CD14-positive monocyte (primary cell): ENCODE data around the gene TCP1. TPM values are rescaled to one million over a fixed set of nuclear protein-coding genes. Genes with fewer than 3 reads are reported as not detected.

ENCODE experiments used
- DNase-seq, 3 donors: peaks; one replicate each; pipeline ENCODE4 v3.0.0-alpha.2; 2011 to 2022
- H2AFZ ChIP-seq: 2 replicates; pipeline ENCODE4 v1.6.0; 2012; ENCODE audit warnings: mild to moderate bottlenecking, low read depth, low read length, inconsistent platforms; ENCODE audit not compliant: insufficient read depth, poor library complexity, severe bottlenecking
- H3K27ac ChIP-seq, 2 donors: 1 replicate in 1 of 2; 2 replicates in 1 of 2; pipeline ENCODE4 v1.5.1; 2012 to 2013; ENCODE audit warnings: low read length in 2 of 2, control low read depth in 1 of 2, inconsistent platforms in 1 of 2, low read depth in 1 of 2, mild to moderate bottlenecking in 1 of 2
- H3K27me3 ChIP-seq, 2 donors: one replicate each; pipeline versions ENCODE4 v1.6.0 to v1.6.1; 2011 to 2013; ENCODE audit warnings: low read length in 2 of 2; ENCODE audit not compliant: control insufficient read depth in 2 of 2, insufficient read depth in 2 of 2
- H3K36me3 ChIP-seq, 2 donors: replicated peaks in 1 of 2; 1 replicate in 1 of 2; 2 replicates in 1 of 2; pipeline versions ENCODE4 v1.5.1 to v1.6.1; 2012 to 2013; ENCODE audit warnings: low read length in 2 of 2, control low read depth in 1 of 2, inconsistent platforms in 1 of 2, mild to moderate bottlenecking in 1 of 2; ENCODE audit not compliant: insufficient read depth in 2 of 2, control insufficient read depth in 1 of 2
- H3K4me1 ChIP-seq, 2 donors: 1 replicate in 1 of 2; 2 replicates in 1 of 2; pipeline versions ENCODE4 v1.5.1 to v1.6.1; 2012 to 2013; ENCODE audit warnings: low read length in 2 of 2, control low read depth in 1 of 2, inconsistent platforms in 1 of 2, mild to moderate bottlenecking in 1 of 2, moderate library complexity in 1 of 2; ENCODE audit not compliant: insufficient read depth in 2 of 2, control insufficient read depth in 1 of 2
- H3K4me2 ChIP-seq: replicated peaks from 2 replicates; pipeline ENCODE3; 2012; ENCODE audit warnings: low read length, moderate library complexity, mild to moderate bottlenecking; ENCODE audit not compliant: poor library complexity, severe bottlenecking; ENCODE audit errors: extremely low read depth
- H3K4me3 ChIP-seq, 3 experiments: fragments of 200-600 bp in 1 of 3; sonication (generic) in 1 of 3; replicated peaks in 1 of 3; 1 replicate in 2 of 3; 2 replicates in 1 of 3; pipeline ENCODE4 v1.5.1; 2011 to 2013; ENCODE audit warnings: low read length in 3 of 3, mild to moderate bottlenecking in 3 of 3, control low read depth in 2 of 3, low read depth in 2 of 3, inconsistent platforms in 1 of 3, moderate library complexity in 1 of 3
- H3K79me2 ChIP-seq: 2 replicates; pipeline ENCODE4 v1.6.0; 2012; ENCODE audit warnings: mild to moderate bottlenecking, control low read depth, inconsistent platforms, low read length, moderate library complexity; ENCODE audit not compliant: insufficient read depth
- H3K9ac ChIP-seq: 2 replicates; pipeline ENCODE4 v1.6.0; 2017; ENCODE audit warnings: low read length, mild to moderate bottlenecking; ENCODE audit not compliant: insufficient read depth, poor library complexity, severe bottlenecking
- H3K9me3 ChIP-seq, 2 donors: replicated peaks in 1 of 2; 1 replicate in 1 of 2; 2 replicates in 1 of 2; pipeline versions ENCODE4 v1.5.1 to v1.6.1; 2012 to 2013; ENCODE audit warnings: low read length in 2 of 2, control low read depth in 1 of 2; ENCODE audit not compliant: control insufficient read depth in 1 of 2, insufficient read depth in 1 of 2
- H4K20me1 ChIP-seq: 2 replicates; pipeline ENCODE4 v1.6.0; 2012; ENCODE audit warnings: mild to moderate bottlenecking, low read length, control low read depth, moderate library complexity; ENCODE audit not compliant: insufficient read depth
- H3K27ac Mint-ChIP-seq, 7 donors: one replicate each; pipeline ENCODE4 v1.8.0; 2020; ENCODE audit warnings: mild to moderate bottlenecking in 7 of 7, mixed read lengths in 7 of 7, moderate library complexity in 6 of 7, inconsistent platforms in 2 of 7
- H3K27me3 Mint-ChIP-seq, 3 donors: one replicate each; pipeline ENCODE4 v1.8.0; 2021 to 2022; ENCODE audit warnings: low read depth in 3 of 3, mild to moderate bottlenecking in 3 of 3, mixed read lengths in 3 of 3, moderate library complexity in 3 of 3, inconsistent platforms in 1 of 3
- H3K36me3 Mint-ChIP-seq, 2 donors: one replicate each; pipeline ENCODE4 v1.8.0; 2020; ENCODE audit warnings: mixed read lengths in 2 of 2, inconsistent platforms in 1 of 2, mild to moderate bottlenecking in 1 of 2
- H3K4me1 Mint-ChIP-seq: one replicate; pipeline ENCODE4 v1.8.0; 2020; ENCODE audit warnings: mild to moderate bottlenecking, mixed read lengths
- H3K4me3 Mint-ChIP-seq, 2 donors: one replicate each; pipeline ENCODE4 v1.8.0; 2020; ENCODE audit warnings: mild to moderate bottlenecking in 2 of 2, mixed read lengths in 2 of 2, moderate library complexity in 1 of 2
- H3K9me3 Mint-ChIP-seq, 7 donors: one replicate each; pipeline ENCODE4 v1.8.0; 2020 to 2022; ENCODE audit warnings: mixed read lengths in 7 of 7, mild to moderate bottlenecking in 6 of 7, moderate library complexity in 6 of 7, inconsistent platforms in 2 of 7
- WGBS: methylation state at CpG from one replicate; pipeline ENCODE4 v1.1.5; 2013; ENCODE audit warnings: missing lambda C conversion rate; ENCODE audit not compliant: insufficient coverage; 5-methylcytosine and 5-hydroxymethylcytosine counted together
- intact Hi-C, 2 donors: fragments of 100-400 bp; cut with micrococcal nuclease; formaldehyde crosslinking; loops; one replicate each; pipeline versions ENCODE4 v1.15.0 to v1.15.1; 2023
- polyA plus RNA-seq, 3 donors: library from polyadenylated mRNA; depleted of rRNA in 1 of 3; unstranded in 2 of 3; stranded (reverse) in 1 of 3; fragments of 300-500 nt in 2 of 3; fragments of >200 nt in 1 of 3; fragmentation: Illumina TruSeq in 2 of 3; gene quantifications; 1 replicate in 2 of 3; 2 replicates in 1 of 3; pipeline ENCODE4 v1.2.3, GENCODE V29; 2012 to 2021
- TF ChIP-seq, protein P1 (sequence below): fragments of 200-600 bp; IDR thresholded peaks from one replicate; pipeline ENCODE4 v1.8.0; 2022; ENCODE audit warnings: antibody characterized with exemption, mild to moderate bottlenecking

TCP1 gene
- polyA plus RNA-seq, 3 donors, result 44.5 to 79.5 (median 69.3) TPM

DNA sequence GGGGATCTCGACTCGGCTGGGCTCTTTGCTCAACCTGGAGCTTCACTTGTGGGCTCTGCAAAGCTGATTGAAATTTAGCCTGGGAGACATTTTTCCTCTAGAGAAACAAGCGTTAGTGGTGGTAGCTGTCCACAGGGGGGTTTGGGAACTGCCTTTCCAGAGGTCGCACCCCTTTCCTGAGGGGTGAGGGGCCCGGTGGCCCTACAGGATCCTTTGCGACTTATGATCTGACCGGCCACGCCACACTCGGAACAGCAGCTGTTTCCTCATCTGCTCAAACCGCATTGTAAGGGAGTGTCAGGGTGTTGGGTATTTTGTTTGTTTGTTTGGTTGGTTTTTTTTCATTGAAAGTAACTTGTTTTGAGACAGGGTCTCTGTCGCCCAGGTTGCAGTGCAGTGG lies 31.7 kb upstream of the TCP1 start:
- TF ChIP-seq, protein P1, sequence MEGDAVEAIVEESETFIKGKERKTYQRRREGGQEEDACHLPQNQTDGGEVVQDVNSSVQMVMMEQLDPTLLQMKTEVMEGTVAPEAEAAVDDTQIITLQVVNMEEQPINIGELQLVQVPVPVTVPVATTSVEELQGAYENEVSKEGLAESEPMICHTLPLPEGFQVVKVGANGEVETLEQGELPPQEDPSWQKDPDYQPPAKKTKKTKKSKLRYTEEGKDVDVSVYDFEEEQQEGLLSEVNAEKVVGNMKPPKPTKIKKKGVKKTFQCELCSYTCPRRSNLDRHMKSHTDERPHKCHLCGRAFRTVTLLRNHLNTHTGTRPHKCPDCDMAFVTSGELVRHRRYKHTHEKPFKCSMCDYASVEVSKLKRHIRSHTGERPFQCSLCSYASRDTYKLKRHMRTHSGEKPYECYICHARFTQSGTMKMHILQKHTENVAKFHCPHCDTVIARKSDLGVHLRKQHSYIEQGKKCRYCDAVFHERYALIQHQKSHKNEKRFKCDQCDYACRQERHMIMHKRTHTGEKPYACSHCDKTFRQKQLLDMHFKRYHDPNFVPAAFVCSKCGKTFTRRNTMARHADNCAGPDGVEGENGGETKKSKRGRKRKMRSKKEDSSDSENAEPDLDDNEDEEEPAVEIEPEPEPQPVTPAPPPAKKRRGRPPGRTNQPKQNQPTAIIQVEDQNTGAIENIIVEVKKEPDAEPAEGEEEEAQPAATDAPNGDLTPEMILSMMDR, result no peak
- peak overlapping the region; percentile 72 for H2AFZ ChIP-seq
- Mint-ChIP-seq H3K27me3 (peaks cover 6 to 11% (median 9%) of the 10 kb centered on the region in 3 donors), H3K4me1 (peaks cover 24% of the 10 kb centered on the region), H3K27ac (peak overlapping the region in 1 of 7 donors; percentile 26), H3K4me3 (peak overlapping the region; percentile 66 to 86), H3K36me3 (no peaks in the 10 kb centered on the region), H3K9me3 (peaks cover 0 to 5% (median 2%) of the 10 kb centered on the region in 7 donors)
- DNase-seq, result no peak
- H3K4me1 ChIP-seq, result peaks cover 23 to 24% of the 10 kb centered on the region in 2 donors
- H3K9ac ChIP-seq, result peak overlapping the region; percentile 24
- intact Hi-C loops, result no loop called here
- 11% methylated on average over 6 of the region's 11 CpGs for WGBS
- no peaks in the 10 kb centered on the region for H4K20me1 ChIP-seq
- H3K4me3 ChIP-seq, result peak overlapping the region in 2 of 3 experiments; percentile 8 to 59
- H3K9me3 ChIP-seq, result no peaks in the 10 kb centered on the region
- H3K79me2 ChIP-seq, result no peaks in the 10 kb centered on the region
- H3K27me3 ChIP-seq, result no peaks in the 10 kb centered on the region
- H3K4me2 ChIP-seq, result peak overlapping the region; percentile 65
- no peak overlapping the region for H3K27ac ChIP-seq
- no peaks in the 10 kb centered on the region for H3K36me3 ChIP-seq

DNA sequence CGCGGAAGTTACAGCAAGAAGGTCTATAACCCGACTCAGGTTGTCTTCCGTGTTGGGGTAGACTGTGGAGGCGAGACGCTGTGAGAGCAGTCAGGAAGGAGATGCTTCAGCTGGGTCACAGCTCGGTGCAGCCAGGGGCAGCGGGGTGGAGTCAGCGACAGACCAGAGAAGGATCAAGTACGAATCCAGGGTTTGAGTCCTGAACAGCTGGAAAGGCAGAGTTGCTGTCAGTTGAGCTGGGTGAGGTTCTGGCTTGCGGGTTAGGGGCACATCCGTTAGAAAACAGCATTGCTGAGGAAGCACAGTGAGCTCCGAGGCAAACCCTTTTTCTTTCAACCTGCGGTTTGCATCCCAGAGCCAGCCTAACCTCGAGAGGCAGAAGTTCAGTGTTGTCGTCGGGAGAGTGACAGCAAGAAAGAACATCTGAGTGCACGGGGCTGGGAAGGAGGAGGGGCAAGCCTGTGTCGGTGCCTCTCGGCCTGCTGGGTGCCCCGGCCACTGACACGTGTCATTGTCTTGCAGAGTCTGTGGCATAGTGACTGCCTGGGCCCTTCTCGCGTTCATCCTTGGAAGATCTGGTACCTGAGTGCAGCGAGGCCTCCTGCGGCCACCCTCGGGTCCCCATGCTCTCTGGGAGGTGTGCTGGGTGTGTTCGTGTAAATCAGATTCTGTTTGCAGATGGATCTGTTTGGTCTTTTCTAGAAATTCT lies 30.7 kb upstream of the TCP1 start:
- H3K36me3 Mint-ChIP-seq, result no peaks in the 10 kb centered on the region
- DNase-seq, result peak; percentile 16 to 30 (median 22)
- H3K9ac ChIP-seq, result peak overlapping the region; percentile 24
- no peaks in the 10 kb centered on the region for H3K79me2 ChIP-seq
- H3K27ac Mint-ChIP-seq, result peak overlapping the region in 6 of 7 donors; percentile 14 to 80 (median 55)
- no peaks in the 10 kb centered on the region for H3K9me3 ChIP-seq
- peak overlapping the region; percentile 66 to 86 for H3K4me3 Mint-ChIP-seq
- no peaks in the 10 kb centered on the region for H4K20me1 ChIP-seq
- H3K27ac ChIP-seq, result peak overlapping the region in 1 of 2 donors; percentile 26
- TF ChIP-seq, protein P1, result no peak
- H3K27me3 Mint-ChIP-seq, result peaks cover 6 to 11% (median 9%) of the 10 kb centered on the region in 3 donors
- H3K4me1 Mint-ChIP-seq, result peaks cover 24% of the 10 kb centered on the region
- peaks cover 0 to 5% (median 2%) of the 10 kb centered on the region in 7 donors for H3K9me3 Mint-ChIP-seq
- H3K4me1 ChIP-seq, result peaks cover 23 to 24% of the 10 kb centered on the region in 2 donors
- intact Hi-C loops, result no loop called here
- H3K27me3 ChIP-seq, result no peaks in the 10 kb centered on the region
- 27% methylated on average over 27 of the region's 28 CpGs for WGBS
- H3K4me3 ChIP-seq, result peak overlapping the region; percentile 0 to 59 (median 17)
- no peaks in the 10 kb centered on the region for H3K36me3 ChIP-seq
- peak overlapping the region; percentile 72 for H2AFZ ChIP-seq
- peak overlapping the region; percentile 65 for H3K4me2 ChIP-seq
